Heart left ventricle (tissue), 16 donors: ENCODE data around the gene MKNK1. TPM values are rescaled to one million over a fixed set of nuclear protein-coding genes. Genes with fewer than 3 reads are reported as not detected.

Experiments used
- ATAC-seq, 4 donors: fragments of 200-7000 bp; cut with Tn5 transposase; one replicate each; pipeline ENCODE4 v1.9.1; 2020 to 2022; ENCODE audit warnings: moderate library complexity in 4 of 4, mild to moderate bottlenecking in 3 of 4, moderate number of reproducible peaks in 1 of 4
- DNase-seq, 5 donors: peaks; one replicate each; pipeline ENCODE4 v3.0.0-alpha.2; 2020
- H3K27ac ChIP-seq, 12 donors: fragments of 200-600 bp; sonication (generic) in 4 of 12; one replicate each; pipeline versions ENCODE4 v1.5.0 to v1.8.0; 2016 to 2022; ENCODE audit warnings: mild to moderate bottlenecking in 2 of 12
- H3K27me3 ChIP-seq, 9 donors: fragments of 200-600 bp; sonication (generic) in 2 of 9; one replicate each; pipeline versions ENCODE4 v1.5.1 to v1.8.0; 2016 to 2022; ENCODE audit warnings: mild to moderate bottlenecking in 3 of 9
- H3K36me3 ChIP-seq, 9 donors: fragments of 200-600 bp; sonication (generic) in 2 of 9; one replicate each; pipeline versions ENCODE4 v1.5.0 to v1.8.0; 2018 to 2022; ENCODE audit warnings: mild to moderate bottlenecking in 2 of 9
- H3K4me1 ChIP-seq, 12 donors: fragments of 200-600 bp; sonication (generic) in 4 of 12; one replicate each; pipeline versions ENCODE4 v1.5.0 to v1.8.0; 2016 to 2022; ENCODE audit warnings: mild to moderate bottlenecking in 3 of 12
- H3K4me3 ChIP-seq, 12 donors: fragments of 200-600 bp; sonication (generic) in 4 of 12; one replicate each; pipeline versions ENCODE4 v1.5.0 to v1.8.0; 2017 to 2022; ENCODE audit warnings: mild to moderate bottlenecking in 9 of 12, moderate library complexity in 4 of 12
- H3K9me3 ChIP-seq, 12 donors: fragments of 200-600 bp; sonication (generic) in 4 of 12; one replicate each; pipeline versions ENCODE4 v1.5.0 to v1.8.0; 2016 to 2022; ENCODE audit warnings: mild to moderate bottlenecking in 1 of 12
- CTCF ChIP-seq, 12 donors: fragments of 200-600 bp; sonication (generic) in 4 of 12; IDR thresholded peaks; one replicate each; pipeline versions ENCODE4 v1.5.0 to v1.8.0; 2018 to 2022; ENCODE audit warnings: antibody characterized with exemption in 12 of 12, mild to moderate bottlenecking in 5 of 12
- POLR2A ChIP-seq, 2 donors: fragments of 450-650 bp; IDR thresholded peaks; one replicate each; pipeline ENCODE4 v1.6.1; 2017; ENCODE audit warnings: antibody characterized with exemption in 2 of 2, mild to moderate bottlenecking in 2 of 2, moderate library complexity in 2 of 2
- WGBS, 4 donors: extraction: QIAGEN DNeasy Blood & Tissue Kit in 2 of 4; methylation state at CpG; one replicate each; pipeline versions ENCODE4 v1.1.5 to v1.1.7; 2013 to 2018; 5-methylcytosine and 5-hydroxymethylcytosine counted together
- intact Hi-C, 10 donors: fragments of 100-400 bp; cut with DNase I; formaldehyde crosslinking; loops; one replicate each; pipeline versions ENCODE4 v1.11.1 to v1.14.2; 2022
- polyA plus RNA-seq, 2 donors: library from polyadenylated mRNA; stranded (reverse); fragments of 200-250 nt; gene quantifications; one replicate each; pipeline ENCODE4 v1.2.3, GENCODE V29; 2013
- total RNA-seq, 9 donors: library from RNA; depleted of rRNA in 2 of 9; stranded (reverse); fragments of >200 nt in 2 of 9; fragmentation: NEBNext Ultra II Directional in 3 of 9; extraction: Animal tissue kit (Norgen Biotek cat#: 25700) in 3 of 9; gene quantifications; one replicate each; pipeline versions ENCODE4 v1.1.0 to v1.2.4, GENCODE V29; 2016 to 2023
- donor health status: ischemic (EF 13 %, LVEDD 7.1; RV severe dilation, severe dysfunction).
- donor health status: healthy with polysubstance abuse.
- donor health status: DM: no; HTN: yes; CAD: no.
- donor health status: DM: no; HTN: no; CAD: no.
- donor health status: ischemic (EF 25% LVEDD 6.9; RV normal size, moderate dysfunction).
- donor health status: ischemic (EF 25% LVEDD 5.7; RV mildly dilated, moderate dysfunction).
- donor health status: healthy.
- donor health status: DM: yes; HTN: yes; CAD: no.
- donor health status: ischemic (EF 35%, LVEDD 5.7; RV mildly dilated, moderate dysfunction).
- donor health status: nonischemic (EF 11% LVEDD 7.7; RV severe dilation, severe dysfunction).
- donor health status: DM: yes; HTN: yes; CAD: no.
- donor health status: PGD.
- donor health status: ischemic (EF 29% LVEDD 5.4; RV normal size, mild dysfunction).
- donor health status: nonischemic (EF 23%, LVEDD 6.1; RV moderate dilation, normal function).

The MKNK1 gene
- total and polyA plus RNA-seq, 11 donors, result 23.1 to 77.6 (median 35.3) TPM

- no peaks in the 10 kb centered on the region for H3K9me3 ChIP-seq
- ATAC-seq (peak; percentile 32 to 82 (median 70)), DNase-seq (peak; percentile 41 to 79 (median 62))
- peaks cover 2 to 93% (median 88%) of the 10 kb centered on the region in 9 donors for H3K36me3 ChIP-seq
- 82 to 88% (median 84%) methylated on average over 5 to 7 of the region's 7 CpGs for whole genome bisulfite sequencing, 4 donors
- intact Hi-C loops, result no loop called here
- H3K27ac ChIP-seq, result peak overlapping the region in 2 of 12 donors; percentile 26 to 79
- peaks cover 0 to 59% (median 0%) of the 10 kb centered on the region in 12 donors for H3K4me1 ChIP-seq
- H3K27me3 ChIP-seq, result no peaks in the 10 kb centered on the region
- no peak overlapping the region for H3K4me3 ChIP-seq
- TF ChIP-seq CTCF (IDR thresholded peaks at IDR 0.05) (no peak), POLR2A (IDR thresholded peaks at IDR 0.05) (no peak)
These were observed 17.0 kb downstream of the MKNK1 start for GRCh38 chr1:46587069-46587468.

GRCh38 chr1:46585312-46585938 lies 18.6 kb downstream of the MKNK1 start:
- H3K27me3 ChIP-seq, result no peaks in the 10 kb centered on the region
- 78 to 89% (median 83%) methylated on average over 12 of the region's 12 CpGs for WGBS, 4 donors
- no peak overlapping the region for H3K4me3 ChIP-seq
- ATAC-seq (no peak), DNase-seq (no peak)
- no peaks in the 10 kb centered on the region for H3K9me3 ChIP-seq
- TF ChIP-seq CTCF (IDR thresholded peaks at IDR 0.05), result no peak
- no peak for TF ChIP-seq POLR2A (IDR thresholded peaks at IDR 0.05)
- peaks cover 0 to 70% (median 0%) of the 10 kb centered on the region in 12 donors for H3K4me1 ChIP-seq
- H3K27ac ChIP-seq, result peak overlapping the region in 1 of 12 donors; percentile 21
- intact Hi-C loops, result no loop called here
- H3K36me3 ChIP-seq, result peaks cover 0 to 93% (median 87%) of the 10 kb centered on the region in 9 donors

GRCh38 chr1:46583494-46583893 lies 20.6 kb downstream of the MKNK1 start:
- peaks cover 0 to 94% (median 88%) of the 10 kb centered on the region in 9 donors for H3K36me3 ChIP-seq
- intact Hi-C loops, result no loop called here
- no peaks in the 10 kb centered on the region for H3K9me3 ChIP-seq
- H3K4me3 ChIP-seq, result no peak overlapping the region
- ATAC-seq (no peak), DNase-seq (no peak)
- no peaks in the 10 kb centered on the region for H3K27me3 ChIP-seq
- peak overlapping the region in 1 of 12 donors; percentile 86 for H3K27ac ChIP-seq
- WGBS, 4 donors, result 83 to 89% (median 85%) methylated on average over 5 of the region's 5 CpGs
- TF ChIP-seq POLR2A (IDR thresholded peaks at IDR 0.05) (no peak), CTCF (IDR thresholded peaks at IDR 0.05) (no peak)
- H3K4me1 ChIP-seq, result peaks cover 0 to 79% (median 0%) of the 10 kb centered on the region in 12 donors

- no peak overlapping the region for H3K4me3 ChIP-seq
- H3K36me3 ChIP-seq, result peaks cover 0 to 98% (median 92%) of the 10 kb centered on the region in 9 donors
- H3K27me3 ChIP-seq, result no peaks in the 10 kb centered on the region
- intact Hi-C loops, result no loop called here
- H3K27ac ChIP-seq, result peak overlapping the region in 1 of 12 donors; percentile 86
- TF ChIP-seq CTCF (IDR thresholded peaks at IDR 0.05), result no peak
- TF ChIP-seq POLR2A (IDR thresholded peaks at IDR 0.05), result no peak
- WGBS, 4 donors, result 67 to 84% (median 75%) methylated on average over 7 of the region's 7 CpGs
- ATAC-seq (peak in 1 of 4 donors; percentile 34), DNase-seq (peak in 2 of 5 donors; percentile 36 to 50)
- no peaks in the 10 kb centered on the region for H3K9me3 ChIP-seq
- peaks cover 0 to 79% (median 0%) of the 10 kb centered on the region in 12 donors for H3K4me1 ChIP-seq
These were observed 21.1 kb downstream of the MKNK1 start for GRCh38 chr1:46582972-46583371.
